ENCODE results near the gene MRPL2.

DNA sequence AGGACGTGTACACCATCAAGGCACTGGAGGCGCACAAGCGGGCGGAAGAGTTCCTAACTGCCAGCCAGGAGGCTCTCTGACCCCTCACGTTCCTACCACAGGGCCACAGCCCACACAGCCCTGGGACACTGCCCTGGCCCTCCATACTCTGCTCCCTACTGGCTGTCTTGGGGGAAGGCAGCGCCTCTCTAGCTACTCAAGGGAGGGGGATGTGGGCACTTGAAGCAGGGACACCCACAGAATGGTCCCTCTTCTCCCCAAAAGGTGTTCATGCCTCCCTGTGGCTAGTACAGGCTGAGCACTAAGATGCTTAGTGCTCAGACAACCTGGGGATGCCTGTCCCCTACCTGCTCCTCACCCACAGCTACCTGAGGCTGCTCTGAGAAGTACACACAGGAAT is 48.0 kb downstream of the MRPL2 start:
- TF ChIP-seq, protein P1, sequence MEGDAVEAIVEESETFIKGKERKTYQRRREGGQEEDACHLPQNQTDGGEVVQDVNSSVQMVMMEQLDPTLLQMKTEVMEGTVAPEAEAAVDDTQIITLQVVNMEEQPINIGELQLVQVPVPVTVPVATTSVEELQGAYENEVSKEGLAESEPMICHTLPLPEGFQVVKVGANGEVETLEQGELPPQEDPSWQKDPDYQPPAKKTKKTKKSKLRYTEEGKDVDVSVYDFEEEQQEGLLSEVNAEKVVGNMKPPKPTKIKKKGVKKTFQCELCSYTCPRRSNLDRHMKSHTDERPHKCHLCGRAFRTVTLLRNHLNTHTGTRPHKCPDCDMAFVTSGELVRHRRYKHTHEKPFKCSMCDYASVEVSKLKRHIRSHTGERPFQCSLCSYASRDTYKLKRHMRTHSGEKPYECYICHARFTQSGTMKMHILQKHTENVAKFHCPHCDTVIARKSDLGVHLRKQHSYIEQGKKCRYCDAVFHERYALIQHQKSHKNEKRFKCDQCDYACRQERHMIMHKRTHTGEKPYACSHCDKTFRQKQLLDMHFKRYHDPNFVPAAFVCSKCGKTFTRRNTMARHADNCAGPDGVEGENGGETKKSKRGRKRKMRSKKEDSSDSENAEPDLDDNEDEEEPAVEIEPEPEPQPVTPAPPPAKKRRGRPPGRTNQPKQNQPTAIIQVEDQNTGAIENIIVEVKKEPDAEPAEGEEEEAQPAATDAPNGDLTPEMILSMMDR (IDR thresholded peaks at IDR 0.05; ENCODE audit: low read length): no peak
- no peak for TF ChIP-seq EZH2 (IDR thresholded peaks at IDR 0.05; ENCODE audit: borderline replicate concordance, low read length)
